Neural cell (in vitro differentiated cells): Measurements from ENCODE around the gene IFFO2. TPM values are rescaled to one million over a fixed set of nuclear protein-coding genes. Genes with fewer than 3 reads are reported as not detected.

Experiments
- H2AFZ ChIP-seq: fragments of 200-600, 300-800 bp; sonication (generic), shearing (Covaris generic); 2 replicates; pipeline ENCODE4 v1.6.0; 2014; ENCODE audit warnings: low read depth, mild to moderate bottlenecking, antibody characterized with exemption, low read length, moderate library complexity
- H3F3A ChIP-seq: fragments of 200-600 bp; shearing (Covaris generic); 2 replicates; pipeline ENCODE4 v1.6.1; 2016; ENCODE audit warnings: mild to moderate bottlenecking, moderate library complexity, mixed read lengths, antibody characterized with exemption, low read length; ENCODE audit not compliant: insufficient read depth, poor library complexity, severe bottlenecking
- H3K27ac ChIP-seq: fragments of 200-600, 300-800 bp; sonication (generic), shearing (Covaris generic); 2 replicates; pipeline ENCODE4 v1.5.1; 2014; ENCODE audit warnings: mild to moderate bottlenecking, low read length, moderate library complexity
- H3K27me3 ChIP-seq: fragments of 300-800, 200-600 bp; sonication (generic), shearing (Covaris generic); 2 replicates; pipeline ENCODE4 v1.6.0; 2014; ENCODE audit warnings: mild to moderate bottlenecking, low read depth, low read length, moderate library complexity; ENCODE audit not compliant: insufficient read depth
- H3K36me3 ChIP-seq: fragments of 300-800, 200-600 bp; sonication (generic), shearing (Covaris generic); 2 replicates; pipeline ENCODE4 v1.5.1; 2014; ENCODE audit warnings: mild to moderate bottlenecking, antibody characterized with exemption, low read length, moderate library complexity; ENCODE audit not compliant: insufficient read depth
- H3K4me2 ChIP-seq: fragments of 300-800, 200-600 bp; sonication (generic), shearing (Covaris generic); 2 replicates; pipeline ENCODE4 v1.6.0; 2014; ENCODE audit warnings: mild to moderate bottlenecking, low read length
- H3K4me3 ChIP-seq: fragments of 300-800, 200-600 bp; sonication (generic), shearing (Covaris generic); 2 replicates; pipeline ENCODE4 v1.5.1; 2014; ENCODE audit warnings: mild to moderate bottlenecking, low read length, moderate library complexity
- H3K79me2 ChIP-seq: fragments of 200-600 bp; shearing (Covaris generic); replicated peaks from 2 replicates; pipeline ENCODE4 v1.6.0; 2014; ENCODE audit warnings: mild to moderate bottlenecking, low read length, moderate library complexity; ENCODE audit not compliant: insufficient read depth
- H3K9ac ChIP-seq: fragments of 300-800, 200-600 bp; sonication (generic), shearing (Covaris generic); 2 replicates; pipeline ENCODE4 v1.6.1; 2016; ENCODE audit warnings: mild to moderate bottlenecking, low read length, mixed read lengths
- H3K9me2 ChIP-seq: fragments of 200-600 bp; shearing (Covaris generic); 2 replicates; pipeline ENCODE4 v1.6.1; 2016; ENCODE audit warnings: mild to moderate bottlenecking, low read length, mixed read lengths; ENCODE audit not compliant: insufficient read depth
- H3K9me3 ChIP-seq: fragments of 200-600, 300-800 bp; sonication (generic), shearing (Covaris generic); 2 replicates; pipeline ENCODE4 v1.6.1; 2016; ENCODE audit warnings: mild to moderate bottlenecking, mixed run types, low read length, moderate library complexity, mixed read lengths
- H4K20me1 ChIP-seq: fragments of 200-600 bp; shearing (Covaris generic); 2 replicates; pipeline ENCODE4 v1.6.1; 2016; ENCODE audit warnings: mild to moderate bottlenecking, mixed run types; ENCODE audit not compliant: insufficient read depth
- CTCF ChIP-seq: fragments of 450-650 bp; IDR thresholded peaks from 2 replicates; pipeline ENCODE4 v1.5.1; 2014; ENCODE audit warnings: antibody characterized with exemption, mild to moderate bottlenecking, moderate library complexity; ENCODE audit not compliant: poor library complexity, severe bottlenecking
- EP300 ChIP-seq: fragments of 450-650 bp; conservative IDR thresholded peaks from 2 replicates; pipeline ENCODE4 v1.6.1; 2014; ENCODE audit warnings: antibody characterized with exemption, mild to moderate bottlenecking, moderate library complexity; ENCODE audit not compliant: poor library complexity, severe bottlenecking
- EZH2 ChIP-seq: fragments of 200-600, 300-800 bp; shearing (Covaris generic), sonication (generic); IDR thresholded peaks from 2 replicates; pipeline ENCODE4 v1.6.1; 2014; ENCODE audit warnings: antibody characterized with exemption, low read length, borderline replicate concordance, mild to moderate bottlenecking; ENCODE audit not compliant: insufficient read depth, poor library complexity, severe bottlenecking
- MXI1 ChIP-seq: fragments of 450-650 bp; conservative IDR thresholded peaks from 2 replicates; pipeline ENCODE4 v1.6.1; 2014; ENCODE audit warnings: antibody characterized with exemption, mild to moderate bottlenecking; ENCODE audit not compliant: poor library complexity, severe bottlenecking
- POLR2AphosphoS5 ChIP-seq: IDR thresholded peaks from 2 replicates; pipeline ENCODE4 v1.6.1; 2012
- RAD21 ChIP-seq: fragments of 450-650 bp; conservative IDR thresholded peaks from 2 replicates; pipeline ENCODE4 v1.6.1; 2014; ENCODE audit warnings: antibody characterized with exemption, mild to moderate bottlenecking, moderate library complexity
- SMC3 ChIP-seq: fragments of 450-650 bp; conservative IDR thresholded peaks from 2 replicates; pipeline ENCODE4 v1.6.1; 2014; ENCODE audit warnings: antibody characterized with exemption, mild to moderate bottlenecking, moderate library complexity; ENCODE audit not compliant: poor library complexity
- TAF1 ChIP-seq: IDR thresholded peaks from 2 replicates; pipeline ENCODE4 v1.6.1; 2012; ENCODE audit warnings: low read depth
- polyA plus RNA-seq: library from polyadenylated mRNA; depleted of rRNA; stranded (reverse); fragments of >200 nt; gene quantifications from 2 replicates; pipeline ENCODE4 v1.2.3, GENCODE V29; 2014
- TF ChIP-seq, protein P1 (sequence below): IDR thresholded peaks from 2 replicates; pipeline ENCODE4 v1.6.1; 2012; ENCODE audit warnings: borderline replicate concordance

The IFFO2 gene
- polyA plus RNA-seq, 1 donor from 2014 or later, result 2.6 TPM

DNA sequence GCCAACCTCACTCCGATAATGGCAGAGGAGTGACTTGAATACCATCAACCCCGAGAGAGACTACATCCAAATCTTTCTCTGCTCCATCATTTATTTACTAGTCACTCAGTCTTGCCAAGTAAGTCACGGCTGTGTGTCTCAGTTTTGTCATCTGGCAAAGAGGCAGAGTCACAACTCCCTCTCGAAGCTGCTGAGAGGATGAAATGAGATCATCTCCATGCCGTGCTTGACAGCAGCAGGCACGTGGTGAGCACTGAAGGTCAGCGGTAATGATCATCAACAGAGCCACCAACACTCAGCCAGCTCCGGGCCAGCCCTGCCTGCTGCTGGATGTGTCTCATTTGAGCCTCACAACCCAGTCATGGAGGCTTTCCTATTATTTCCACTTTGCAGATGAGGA is 74.0 kb downstream of the IFFO2 start:
- TF ChIP-seq MXI1, result no peak
- TF ChIP-seq EZH2, result no peak
- no peak for TF ChIP-seq CTCF
- TF ChIP-seq TAF1, result no peak
- H4K20me1 ChIP-seq, result no peaks in the 10 kb centered on the region
- H3K4me3 ChIP-seq, result no peak overlapping the region
- no peaks in the 10 kb centered on the region for H3K36me3 ChIP-seq
- no peaks in the 10 kb centered on the region for H3K9me2 ChIP-seq
- no peak overlapping the region for H2AFZ ChIP-seq
- no peak overlapping the region for H3K27ac ChIP-seq
- H3K9ac ChIP-seq, result no peak overlapping the region
- no peaks in the 10 kb centered on the region for H3K79me2 ChIP-seq
- H3K4me2 ChIP-seq, result no peak overlapping the region
- no peaks in the 10 kb centered on the region for H3K27me3 ChIP-seq
- H3F3A ChIP-seq, result no peaks in the 10 kb centered on the region
- H3K9me3 ChIP-seq, result no peaks in the 10 kb centered on the region

DNA sequence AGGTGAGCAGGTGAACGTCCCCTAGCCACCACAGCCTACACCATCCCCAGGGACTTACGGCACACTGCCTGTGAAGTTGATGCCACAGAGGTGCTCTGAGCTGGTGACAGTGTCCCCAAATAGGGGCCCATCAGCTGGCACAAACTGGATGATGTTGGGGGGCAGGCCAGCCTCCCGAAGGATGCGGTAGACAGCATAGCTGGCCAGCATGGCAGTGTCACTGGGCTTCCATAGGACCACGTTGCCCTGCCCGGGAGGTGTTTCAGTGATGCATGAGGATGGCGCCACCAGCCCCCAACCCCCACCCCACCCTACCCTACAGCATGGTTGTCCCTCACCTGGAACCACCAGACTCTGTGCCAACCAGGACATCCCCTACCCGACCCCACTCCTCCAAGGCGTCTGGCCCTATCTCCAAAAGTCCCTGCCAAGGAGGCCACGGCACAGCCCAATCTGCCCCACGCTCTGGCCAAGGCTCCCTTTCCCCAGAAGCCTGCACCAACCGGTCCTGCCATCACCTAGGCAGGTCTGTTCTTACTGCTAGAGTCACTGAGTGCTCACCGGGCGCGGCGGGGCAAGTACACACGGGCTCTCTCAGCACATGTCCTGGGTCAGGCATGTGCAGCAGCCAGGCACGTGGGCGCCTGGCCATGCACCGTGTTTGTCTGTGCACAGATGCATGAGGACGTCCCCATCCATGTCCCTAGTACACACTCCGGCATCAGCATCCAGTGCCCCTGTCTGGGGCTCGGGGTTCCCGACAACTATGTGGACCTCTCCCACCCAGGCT is 74.6 kb downstream of the IFFO2 start:
- no peak overlapping the region for H3K27ac ChIP-seq
- H3K4me2 ChIP-seq, result no peak overlapping the region
- no peaks in the 10 kb centered on the region for H3K27me3 ChIP-seq
- no peaks in the 10 kb centered on the region for H4K20me1 ChIP-seq
- no peak overlapping the region for H3K4me3 ChIP-seq
- H3K9me2 ChIP-seq, result no peaks in the 10 kb centered on the region
- H3K9me3 ChIP-seq, result no peaks in the 10 kb centered on the region
- H2AFZ ChIP-seq, result no peak overlapping the region
- no peak for TF ChIP-seq EZH2
- TF ChIP-seq RAD21, result no peak
- no peak for TF ChIP-seq CTCF
- no peak for TF ChIP-seq POLR2AphosphoS5
- no peak for TF ChIP-seq MXI1
- TF ChIP-seq EP300, result no peak
- TF ChIP-seq, protein P1, sequence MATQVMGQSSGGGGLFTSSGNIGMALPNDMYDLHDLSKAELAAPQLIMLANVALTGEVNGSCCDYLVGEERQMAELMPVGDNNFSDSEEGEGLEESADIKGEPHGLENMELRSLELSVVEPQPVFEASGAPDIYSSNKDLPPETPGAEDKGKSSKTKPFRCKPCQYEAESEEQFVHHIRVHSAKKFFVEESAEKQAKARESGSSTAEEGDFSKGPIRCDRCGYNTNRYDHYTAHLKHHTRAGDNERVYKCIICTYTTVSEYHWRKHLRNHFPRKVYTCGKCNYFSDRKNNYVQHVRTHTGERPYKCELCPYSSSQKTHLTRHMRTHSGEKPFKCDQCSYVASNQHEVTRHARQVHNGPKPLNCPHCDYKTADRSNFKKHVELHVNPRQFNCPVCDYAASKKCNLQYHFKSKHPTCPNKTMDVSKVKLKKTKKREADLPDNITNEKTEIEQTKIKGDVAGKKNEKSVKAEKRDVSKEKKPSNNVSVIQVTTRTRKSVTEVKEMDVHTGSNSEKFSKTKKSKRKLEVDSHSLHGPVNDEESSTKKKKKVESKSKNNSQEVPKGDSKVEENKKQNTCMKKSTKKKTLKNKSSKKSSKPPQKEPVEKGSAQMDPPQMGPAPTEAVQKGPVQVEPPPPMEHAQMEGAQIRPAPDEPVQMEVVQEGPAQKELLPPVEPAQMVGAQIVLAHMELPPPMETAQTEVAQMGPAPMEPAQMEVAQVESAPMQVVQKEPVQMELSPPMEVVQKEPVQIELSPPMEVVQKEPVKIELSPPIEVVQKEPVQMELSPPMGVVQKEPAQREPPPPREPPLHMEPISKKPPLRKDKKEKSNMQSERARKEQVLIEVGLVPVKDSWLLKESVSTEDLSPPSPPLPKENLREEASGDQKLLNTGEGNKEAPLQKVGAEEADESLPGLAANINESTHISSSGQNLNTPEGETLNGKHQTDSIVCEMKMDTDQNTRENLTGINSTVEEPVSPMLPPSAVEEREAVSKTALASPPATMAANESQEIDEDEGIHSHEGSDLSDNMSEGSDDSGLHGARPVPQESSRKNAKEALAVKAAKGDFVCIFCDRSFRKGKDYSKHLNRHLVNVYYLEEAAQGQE, result no peak
- TF ChIP-seq TAF1, result no peak
- no peak for TF ChIP-seq SMC3
- no peaks in the 10 kb centered on the region for H3F3A ChIP-seq
- H3K79me2 ChIP-seq, result no peaks in the 10 kb centered on the region
- H3K36me3 ChIP-seq, result no peaks in the 10 kb centered on the region
- H3K9ac ChIP-seq, result no peak overlapping the region
